ENCODE data around the gene KHDC1. TPM values are rescaled to one million over a fixed set of nuclear protein-coding genes. Genes with fewer than 3 reads are reported as not detected.

The KHDC1 gene, protein sequence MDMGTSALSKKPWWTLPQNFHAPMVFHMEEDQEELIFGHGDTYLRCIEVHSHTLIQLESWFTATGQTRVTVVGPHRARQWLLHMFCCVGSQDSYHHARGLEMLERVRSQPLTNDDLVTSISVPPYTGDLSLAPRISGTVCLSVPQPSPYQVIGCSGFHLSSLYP
- total RNA-seq: 3.4 and 3.5 TPM in 2 replicates

DNA sequence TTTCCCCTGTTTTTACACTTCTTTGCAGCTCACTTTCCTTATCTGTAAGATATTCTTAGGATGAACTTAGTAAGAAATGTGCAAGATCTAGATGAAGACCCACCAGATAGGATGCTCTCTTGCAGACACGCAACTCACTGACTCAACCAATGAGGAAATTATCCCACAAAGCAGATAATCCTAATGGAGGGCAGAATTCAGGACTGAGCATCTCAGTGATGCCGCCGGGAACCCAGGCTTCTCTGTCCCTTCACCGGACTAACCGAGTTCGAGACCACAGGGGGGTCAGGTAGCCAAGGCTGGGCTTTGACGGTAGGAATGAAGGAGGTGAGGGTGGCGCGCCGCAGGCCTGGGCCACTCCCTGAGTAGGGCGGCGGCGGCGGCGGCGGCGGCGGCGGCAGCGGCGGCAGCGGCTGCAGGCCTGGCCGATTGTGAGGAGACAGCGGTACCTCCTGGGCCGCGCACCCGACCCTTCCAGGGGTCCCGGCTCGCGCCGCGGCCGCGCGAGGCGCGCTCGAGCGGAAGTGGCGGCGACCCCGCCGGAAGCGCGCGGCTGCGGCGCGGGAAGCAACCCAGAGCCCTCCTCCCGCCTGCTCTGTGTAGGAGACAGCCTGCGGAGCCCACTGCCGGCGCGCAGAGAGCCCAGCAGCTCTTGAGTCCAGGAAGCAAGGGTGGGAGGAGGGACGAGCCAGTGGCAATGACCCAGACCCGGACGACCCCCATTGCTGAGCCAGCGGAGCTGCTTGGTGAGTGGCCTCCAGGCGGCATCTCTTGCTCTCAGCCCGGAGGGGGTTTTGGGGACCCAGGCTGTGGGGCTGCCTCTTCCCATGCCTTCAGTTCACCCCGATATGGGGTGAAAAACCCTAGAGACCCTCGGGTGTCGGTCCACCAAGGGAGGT is at the start of gene KHDC1:
KHDC1 (minus strand) TSS at position 526 of the 899 bp plus-strand sequence. CDS start 20,679 bp downstream, outside the sequence.

DNA sequence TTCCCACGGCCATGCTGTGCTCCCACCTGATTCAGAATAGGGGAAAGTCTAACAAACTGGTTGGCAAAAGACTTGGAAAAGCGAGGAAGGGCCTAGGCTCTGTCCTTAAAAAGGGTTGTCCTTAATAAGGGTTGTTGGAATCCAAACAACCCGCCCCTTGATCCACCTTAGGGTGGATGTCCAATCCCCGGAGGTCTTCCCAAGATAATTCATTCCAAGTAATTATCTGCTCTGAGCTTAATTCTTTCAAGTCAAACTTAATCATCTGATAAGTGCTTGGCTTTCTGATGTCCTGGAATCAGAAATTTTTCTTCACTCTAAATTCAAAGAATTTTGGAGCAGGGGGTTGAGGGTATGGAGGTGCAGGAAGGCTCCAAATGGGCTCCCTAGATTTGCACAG is 37.6 kb downstream of the KHDC1 start, which contains the start of gene KHDC1L:
KHDC1L (minus strand) TSS at position 101 of the 400 bp plus-strand sequence; CDS start at position 13, 88 bp downstream.

Other genes starting within 250 kb of the KHDC1 start
- gene KHDC1L, start 37.7 kb downstream of the KHDC1 start, total RNA-seq: not detected in 2 replicates
- not detected in 2 replicates for gene DPPA5, start 91.1 kb upstream of the KHDC1 start, total RNA-seq
- not detected in 2 replicates for gene KHDC3L, start 99.5 kb upstream of the KHDC1 start, total RNA-seq
- gene OOEP, start 106.7 kb upstream of the KHDC1 start, total RNA-seq: not detected in 2 replicates
- gene DDX43, start 131.6 kb upstream of the KHDC1 start, total RNA-seq: 0.37 and 2.3 TPM in 2 replicates
- 2.3 and 2.4 TPM in 2 replicates for gene CGAS, start 189.1 kb upstream of the KHDC1 start, total RNA-seq
- gene MTO1, start 198.5 kb upstream of the KHDC1 start, total RNA-seq: 12.5 and 19.5 TPM in 2 replicates